HCT116 (cell line): ENCODE results near the gene ZNHIT2. TPM values are rescaled to one million over a fixed set of nuclear protein-coding genes. Genes with fewer than 3 reads are reported as not detected.

ENCODE experiments used
- ATAC-seq: fragments of 200-7000 bp; cut with Tn5 transposase; 2 replicates; pipeline ENCODE4 v1.9.1; 2020; ENCODE audit warnings: mild to moderate bottlenecking, moderate library complexity
- BruUV-seq: library from RNA; stranded (reverse); fragments of 400-500 nt; replicated peaks from 2 replicates; lab custom pipeline; 2021; lab: Mats Ljungman, UMichigan
- CTCF ChIA-PET: fragments of 300-600 bp; sonication (Branson Sonifier 250); formaldehyde crosslinking; loops from one replicate; lab custom pipeline; 2021; ENCODE audit warnings: antibody characterized with exemption; lab: Charles Lee
- POLR2A ChIA-PET: fragments of 300-600, 350-600 bp; sonication (Branson Sonifier 250); formaldehyde crosslinking; loops from one replicate; lab custom pipeline; 2021; ENCODE audit warnings: antibody characterized with exemption; lab: Charles Lee
- RAD21 ChIA-PET, 2 experiments: fragments of 300-600 bp; sonication (Branson Sonifier 250); formaldehyde crosslinking; loops; one replicate each; lab custom pipeline; 2023; ENCODE audit warnings: low total read pairs in 2 of 2; ENCODE audit not compliant: uncharacterized antibody in 2 of 2, unreplicated experiment in 2 of 2, low non-redundant PET in 1 of 2; lab: Charles Lee
- DNase-seq: peaks from one replicate; pipeline ENCODE4 v3.0.0-alpha.2; 2010; ENCODE audit warnings: low read depth, low spot score
- H2AFZ ChIP-seq: fragments of 200-600 bp; shearing (Covaris generic), sonication (generic); 2 replicates; pipeline ENCODE4 v1.6.1; 2017; ENCODE audit warnings: low read depth, mixed run types, mixed read lengths, antibody characterized with exemption, low read length; ENCODE audit not compliant: poor library complexity, severe bottlenecking
- H3K27ac ChIP-seq: 2 replicates; pipeline ENCODE4 v1.5.1; 2012; ENCODE audit warnings: low read depth, low read length
- H3K27me3 ChIP-seq: fragments of 200-600 bp; sonication (generic); 2 replicates; pipeline ENCODE4 v1.6.1; 2016; ENCODE audit warnings: mixed run types, low read length, mixed read lengths; ENCODE audit not compliant: insufficient read depth
- H3K36me3 ChIP-seq, 2 experiments: fragments of 200-500 bp in 1 of 2; fragments of 200-600 bp in 1 of 2; sonication (Bioruptor generic) in 1 of 2; sonication (generic) in 1 of 2; 2 replicates each; pipeline versions ENCODE4 v1.5.1 to v1.6.1; 2014 to 2016; ENCODE audit warnings: low read length in 2 of 2, inconsistent platforms in 1 of 2, mixed read lengths in 1 of 2, mixed run types in 1 of 2; ENCODE audit not compliant: insufficient read depth in 2 of 2, control insufficient read depth in 1 of 2
- H3K4me1 ChIP-seq, 2 experiments: fragments of 200-600 bp in 1 of 2; sonication (generic) in 1 of 2; 2 replicates each; pipeline versions ENCODE4 v1.5.1 to v1.6.1; 2012 to 2017; ENCODE audit warnings: low read length in 2 of 2, inconsistent platforms in 1 of 2, mild to moderate bottlenecking in 1 of 2, mixed read lengths in 1 of 2, mixed run types in 1 of 2, moderate library complexity in 1 of 2; ENCODE audit not compliant: insufficient read depth in 2 of 2, control insufficient read depth in 1 of 2
- H3K4me2 ChIP-seq: fragments of 200-600 bp; sonication (generic); 2 replicates; pipeline ENCODE4 v1.6.1; 2017; ENCODE audit warnings: mixed run types, low read length, mixed read lengths
- H3K4me3 ChIP-seq, 2 experiments: fragments of 200-600 bp in 1 of 2; sonication (generic) in 1 of 2; replicated peaks in 1 of 2; 2 replicates each; pipeline ENCODE4 v1.5.1; 2011 to 2016; ENCODE audit warnings: low read length in 2 of 2, control low read depth in 1 of 2, low read depth in 1 of 2, mild to moderate bottlenecking in 1 of 2, mixed read lengths in 1 of 2, mixed run types in 1 of 2
- H3K79me2 ChIP-seq: fragments of 200-600 bp; sonication (generic); 2 replicates; pipeline ENCODE4 v1.6.1; 2017; ENCODE audit warnings: mild to moderate bottlenecking, mixed run types, low read length, moderate library complexity, mixed read lengths; ENCODE audit not compliant: insufficient read depth
- H3K9ac ChIP-seq: fragments of 200-600 bp; sonication (generic); 2 replicates; pipeline ENCODE4 v1.6.1; 2016; ENCODE audit warnings: low read length, mixed read lengths
- H3K9me2 ChIP-seq: fragments of 200-600 bp; sonication (generic), shearing (Covaris generic); 2 replicates; pipeline ENCODE4 v1.6.1; 2017; ENCODE audit warnings: mixed run types, mild to moderate bottlenecking, moderate library complexity; ENCODE audit not compliant: insufficient read depth
- H3K9me3 ChIP-seq, 2 experiments: fragments of 200-500 bp in 1 of 2; fragments of 200-600 bp in 1 of 2; sonication (Bioruptor generic) in 1 of 2; sonication (generic) in 1 of 2; 2 replicates each; pipeline ENCODE4 v1.6.1; 2014 to 2017; ENCODE audit warnings: low read length in 2 of 2, mixed read lengths in 2 of 2, inconsistent platforms in 1 of 2, low read depth in 1 of 2, mild to moderate bottlenecking in 1 of 2, mixed run types in 1 of 2, moderate library complexity in 1 of 2; ENCODE audit not compliant: control insufficient read depth in 1 of 2, insufficient read depth in 1 of 2
- H4K20me1 ChIP-seq: fragments of 200-600 bp; sonication (generic), shearing (Covaris generic); 2 replicates; pipeline ENCODE4 v1.6.1; 2017; ENCODE audit warnings: mixed run types, mild to moderate bottlenecking, moderate library complexity; ENCODE audit not compliant: insufficient read depth
- ATF3 ChIP-seq: IDR thresholded peaks from 2 replicates; pipeline ENCODE4 v1.6.1; 2012
- CBX3 ChIP-seq: IDR thresholded peaks from 2 replicates; pipeline ENCODE4 v1.6.1; 2012; ENCODE audit warnings: low read depth
- CEBPB ChIP-seq: IDR thresholded peaks from 2 replicates; pipeline ENCODE4 v1.6.1; 2012; ENCODE audit warnings: low read depth
- ELF1 ChIP-seq: IDR thresholded peaks from 2 replicates; pipeline ENCODE4 v1.6.1; 2012; ENCODE audit warnings: low read depth, borderline replicate concordance
- EZH2 ChIP-seq: fragments of 200-600 bp; sonication (generic); IDR thresholded peaks from 2 replicates; pipeline ENCODE4 v1.6.1; 2017; ENCODE audit warnings: antibody characterized with exemption, mixed run types
- FOSL1 ChIP-seq: IDR thresholded peaks from 2 replicates; pipeline ENCODE4 v1.6.1; 2012; ENCODE audit warnings: low read depth
- JUND ChIP-seq: IDR thresholded peaks from 2 replicates; pipeline ENCODE4 v1.6.1; 2012
- POLR2AphosphoS5 ChIP-seq: IDR thresholded peaks from 2 replicates; pipeline ENCODE4 v1.6.1; 2011; ENCODE audit warnings: mild to moderate bottlenecking, low read depth, low read length, moderate library complexity
- RAD21 ChIP-seq: IDR thresholded peaks from 2 replicates; pipeline ENCODE4 v1.6.1; 2012; ENCODE audit warnings: low read depth, mild to moderate bottlenecking
- SP1 ChIP-seq: IDR thresholded peaks from 2 replicates; pipeline ENCODE4 v1.6.1; 2012; ENCODE audit warnings: low read depth
- SRF ChIP-seq: IDR thresholded peaks from 2 replicates; pipeline ENCODE4 v1.6.1; 2012; ENCODE audit warnings: low read depth
- TCF7L2 ChIP-seq: IDR thresholded peaks from 2 replicates; pipeline ENCODE4 v1.7.0; 2011; ENCODE audit warnings: borderline replicate concordance, inconsistent platforms; ENCODE audit not compliant: insufficient read depth, insufficient read length; ENCODE audit errors: extremely low read depth
- ZBTB33 ChIP-seq: IDR thresholded peaks from 2 replicates; pipeline ENCODE4 v1.6.1; 2011; ENCODE audit warnings: mild to moderate bottlenecking, low read length, moderate library complexity; ENCODE audit not compliant: insufficient replicate concordance; ENCODE audit errors: extremely low read depth
- ZNF274 ChIP-seq: fragments of 200-500 bp; sonication (Bioruptor generic); IDR thresholded peaks from 2 replicates; pipeline ENCODE4 v1.6.1; 2014; ENCODE audit warnings: mild to moderate bottlenecking, low read depth, low read length, inconsistent platforms
- intact Hi-C: fragments of 100-400 bp; cut with micrococcal nuclease; formaldehyde crosslinking; loops from 2 replicates; pipeline ENCODE4 v1.10.0; 2022
- total RNA-seq: library from RNA; stranded (reverse); gene quantifications from one replicate; pipeline ENCODE4 v1.2.1, GENCODE V29; 2021; ENCODE audit not compliant: unreplicated experiment
- TF ChIP-seq, protein P1 (sequence below), 3 experiments: fragments of 200-600 bp in 1 of 3; sonication (generic) in 1 of 3; IDR thresholded peaks in 2 of 3; conservative IDR thresholded peaks in 1 of 3; 2 replicates each; pipeline ENCODE4 v1.5.1; 2012 to 2017; ENCODE audit warnings: low read depth in 2 of 3, low read length in 2 of 3, antibody characterized with exemption in 1 of 3, borderline replicate concordance in 1 of 3, control low read depth in 1 of 3, mild to moderate bottlenecking in 1 of 3, mixed read lengths in 1 of 3, mixed run types in 1 of 3, moderate library complexity in 1 of 3; ENCODE audit not compliant: insufficient read depth in 1 of 3

Gene ZNHIT2
- total RNA-seq, 1 experiment from 2014 or later = 18.8 TPM

- ATAC-seq (no peak), DNase-seq (no peak)
- ChIA-PET POLR2A (no interaction called here), RAD21 (no interaction called here), CTCF (no interaction called here)
- Histone ChIP-seq H3K36me3 (peaks cover 0 to 22% of the 10 kb centered on the region in 2 experiments; a peak in 1 of 4 replicates), H3K9me2 (no peaks in the 10 kb centered on the region), H3K27me3 (no peaks in the 10 kb centered on the region), H3K79me2 (peaks cover 26% of the 10 kb centered on the region), H3K9me3 (no peaks in the 10 kb centered on the region), H3K27ac (no peak overlapping the region), H4K20me1 (no peaks in the 10 kb centered on the region), H2AFZ (no peak overlapping the region), H3K9ac (no peak overlapping the region), H3K4me2 (no peak overlapping the region), H3K4me1 (peaks cover 7 to 20% of the 10 kb centered on the region in 2 experiments; a peak in 3 of 4 replicates), H3K4me3 (no peak overlapping the region)
- no TSS peak for BruUV-seq
- TF ChIP-seq RAD21 (no peak), ZNF274 (no peak), FOSL1 (no peak), TCF7L2 (no peak), SP1 (no peak), SRF (no peak), POLR2AphosphoS5 (no peak), ATF3 (no peak), EZH2 (no peak), JUND (no peak), ZBTB33 (no peak), CBX3 (no peak), ELF1 (no peak), CEBPB (no peak)
- TF ChIP-seq, protein P1, sequence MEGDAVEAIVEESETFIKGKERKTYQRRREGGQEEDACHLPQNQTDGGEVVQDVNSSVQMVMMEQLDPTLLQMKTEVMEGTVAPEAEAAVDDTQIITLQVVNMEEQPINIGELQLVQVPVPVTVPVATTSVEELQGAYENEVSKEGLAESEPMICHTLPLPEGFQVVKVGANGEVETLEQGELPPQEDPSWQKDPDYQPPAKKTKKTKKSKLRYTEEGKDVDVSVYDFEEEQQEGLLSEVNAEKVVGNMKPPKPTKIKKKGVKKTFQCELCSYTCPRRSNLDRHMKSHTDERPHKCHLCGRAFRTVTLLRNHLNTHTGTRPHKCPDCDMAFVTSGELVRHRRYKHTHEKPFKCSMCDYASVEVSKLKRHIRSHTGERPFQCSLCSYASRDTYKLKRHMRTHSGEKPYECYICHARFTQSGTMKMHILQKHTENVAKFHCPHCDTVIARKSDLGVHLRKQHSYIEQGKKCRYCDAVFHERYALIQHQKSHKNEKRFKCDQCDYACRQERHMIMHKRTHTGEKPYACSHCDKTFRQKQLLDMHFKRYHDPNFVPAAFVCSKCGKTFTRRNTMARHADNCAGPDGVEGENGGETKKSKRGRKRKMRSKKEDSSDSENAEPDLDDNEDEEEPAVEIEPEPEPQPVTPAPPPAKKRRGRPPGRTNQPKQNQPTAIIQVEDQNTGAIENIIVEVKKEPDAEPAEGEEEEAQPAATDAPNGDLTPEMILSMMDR (IDR thresholded peaks at IDR 0.05 in 2 of 3, conservative IDR thresholded peaks at IDR 0.05 in 1 of 3; ENCODE audit: borderline replicate concordance in 1 of 3, insufficient read depth in 1 of 3, low read depth in 2 of 3, low read length in 2 of 3) = no peak
- intact Hi-C loops = no loop called here
Observed at GRCh38 chr11:65086809-65087208, 30.7 kb downstream of the ZNHIT2 start.
